Erythroblast (primary cell): ENCODE measurements around the gene LRRC59.
A peak's percentile ranks its signal among the peaks of the same experiment; 100 is the strongest.

ENCODE experiments used
- DNase-seq, 2 experiments: peaks; one replicate each; lab custom pipeline; 2025; lab: John Stamatoyannopoulos, UW
- GATA1 ChIP-seq: IDR thresholded peaks from 2 replicates; pipeline ENCODE4 v1.6.1; 2011; ENCODE audit warnings: low read depth, mild to moderate bottlenecking, control low read depth, low read length, moderate library complexity
- POLR2A ChIP-seq: IDR thresholded peaks from 2 replicates; pipeline ENCODE4 v1.6.1; 2011; ENCODE audit warnings: mild to moderate bottlenecking, low read length

LRRC59 gene

GRCh38 chr17:50381920-50382319, 15.4 kb downstream of the LRRC59 start:
- DNase-seq: peak in 1 of 2 experiments; percentile 16
- TF ChIP-seq GATA1: no peak
- TF ChIP-seq POLR2A: no peak

DNA sequence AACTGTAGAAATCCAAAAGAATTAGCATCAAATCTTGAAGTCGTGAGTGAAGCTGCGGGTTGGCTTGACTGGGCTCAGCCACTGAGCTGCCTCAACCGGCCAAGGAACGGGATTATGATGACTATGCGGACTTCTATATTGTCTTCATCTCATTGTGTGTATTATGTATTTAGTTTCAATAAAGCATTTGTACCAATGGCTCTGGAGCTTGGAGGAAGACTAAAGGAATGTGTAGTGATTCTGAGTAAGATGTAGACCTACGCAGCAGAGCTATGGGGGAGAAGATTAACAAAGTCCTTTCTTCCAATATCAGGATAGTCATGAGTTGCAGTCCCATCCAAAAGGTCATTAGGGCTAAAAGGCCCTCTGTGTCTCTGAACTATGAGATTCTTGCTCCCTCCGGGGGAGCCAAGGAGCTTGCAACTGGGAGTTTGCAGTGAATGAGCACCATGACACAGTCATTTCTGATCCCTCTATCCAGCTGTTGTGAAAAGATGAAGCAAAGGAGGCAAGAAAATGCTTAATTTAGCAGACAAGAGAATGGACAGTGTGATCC, 16.0 kb downstream of the LRRC59 start:
- no peak for DNase-seq
- TF ChIP-seq POLR2A (no peak), GATA1 (no peak)

- peak; percentile 36 for TF ChIP-seq POLR2A
- no peak for TF ChIP-seq GATA1
- DNase-seq: no peak
Measured at GRCh38 chr17:50380369-50381259, 16.7 kb downstream of the LRRC59 start.

GRCh38 chr17:50379351-50380132, 17.8 kb downstream of the LRRC59 start:
- no peak for TF ChIP-seq GATA1
- TF ChIP-seq POLR2A: no peak
- no peak for DNase-seq

DNA sequence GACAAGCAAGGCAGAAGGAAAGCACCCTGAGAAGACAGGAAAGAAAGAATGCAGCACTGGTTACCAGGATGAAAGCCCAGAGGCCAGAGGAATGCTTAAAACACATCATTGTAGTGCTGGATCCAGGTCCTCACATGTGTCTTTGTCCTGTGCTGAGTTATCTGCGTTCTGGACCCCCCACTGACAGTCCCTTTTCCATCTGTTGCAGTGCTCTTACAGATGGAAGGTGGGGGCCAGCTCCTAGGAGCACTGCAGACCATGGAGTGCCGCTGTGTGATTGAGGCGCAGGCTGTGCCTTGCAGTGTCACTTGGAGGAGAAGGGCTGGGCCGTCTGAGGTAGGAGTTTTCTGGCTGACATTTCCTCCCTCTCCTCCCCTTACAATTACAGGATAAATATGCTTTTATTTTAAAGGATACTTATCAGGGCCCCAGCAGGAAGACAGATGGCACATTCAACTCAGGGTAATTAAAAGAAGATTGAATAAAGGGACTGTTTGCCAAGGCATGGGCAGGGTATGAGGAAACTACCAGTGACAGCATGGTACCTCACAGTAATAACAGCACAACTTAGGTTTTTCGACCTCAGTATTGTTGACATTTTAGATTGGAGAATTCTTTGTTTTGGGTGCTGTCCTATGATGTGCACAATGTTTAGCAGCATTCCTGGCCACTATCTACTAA, 21.3 kb downstream of the LRRC59 start:
- no peak for TF ChIP-seq GATA1
- TF ChIP-seq POLR2A: no peak
- DNase-seq: no peak

- TF ChIP-seq POLR2A (no peak), GATA1 (no peak)
- DNase-seq: no peak
Measured at GRCh38 chr17:50373705-50374104, 23.6 kb downstream of the LRRC59 start.

- no peak for TF ChIP-seq GATA1
- TF ChIP-seq POLR2A: peak; percentile 96
- peak; percentile 94 to 95 for DNase-seq
Measured at GRCh38 chr17:50372758-50373556, 24.4 kb downstream of the LRRC59 start, which contains the start of the genes EME1 and MRPL27. Gene EME1, plus strand, starts transcription at chr17:50373229. Its CDS starts 1,980 bp downstream, at chr17:50375209. Gene MRPL27, minus strand, starts transcription at chr17:50373184. Its CDS starts 14 bp downstream, at chr17:50373170.

- peak in 1 of 2 experiments; percentile 65 for DNase-seq
- TF ChIP-seq POLR2A: no peak
- TF ChIP-seq GATA1: no peak
Measured at GRCh38 chr17:50372222-50372757, 25.0 kb downstream of the LRRC59 start.

DNA sequence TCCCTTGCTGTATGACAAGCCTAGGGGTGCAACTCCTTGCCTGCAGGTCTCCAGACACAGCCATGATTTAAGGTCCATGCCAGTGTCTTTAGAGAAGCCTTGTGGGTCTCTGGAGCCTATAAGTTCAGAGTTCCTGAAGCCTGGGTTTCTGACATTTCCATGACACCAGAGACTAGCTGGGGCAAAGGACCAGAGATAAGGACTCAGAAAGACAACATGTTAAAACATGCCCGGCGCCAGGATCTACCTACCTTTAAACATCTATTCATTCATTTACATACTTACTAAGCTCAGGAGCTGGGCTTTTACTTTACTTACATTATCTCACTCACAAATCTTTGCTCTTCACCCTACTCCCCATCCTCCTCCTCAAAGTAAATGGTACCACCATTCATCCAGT, 25.8 kb downstream of the LRRC59 start:
- TF ChIP-seq POLR2A: no peak
- TF ChIP-seq GATA1: no peak
- DNase-seq: peak in 1 of 2 experiments; percentile 30

DNA sequence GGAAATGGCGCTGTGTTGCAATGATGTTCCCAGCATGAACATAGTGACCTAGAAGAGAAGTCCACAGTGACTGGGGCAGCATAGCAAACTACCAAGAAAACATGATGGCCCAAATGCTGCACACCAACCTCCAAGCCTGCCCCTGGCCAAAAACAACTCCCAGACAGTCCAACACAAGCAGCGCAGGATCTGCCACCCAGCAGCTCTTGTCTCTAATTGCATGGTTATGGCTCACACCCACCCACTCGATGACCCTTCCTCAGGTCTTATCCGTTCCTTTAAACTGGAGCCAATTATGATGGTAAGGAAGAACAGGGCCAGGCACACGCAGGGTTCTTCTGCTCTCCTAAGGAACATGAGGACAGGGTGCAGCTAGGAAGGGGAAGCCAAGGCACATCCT, 27.3 kb downstream of the LRRC59 start:
- TF ChIP-seq POLR2A: no peak
- no peak for TF ChIP-seq GATA1
- no peak for DNase-seq

DNA sequence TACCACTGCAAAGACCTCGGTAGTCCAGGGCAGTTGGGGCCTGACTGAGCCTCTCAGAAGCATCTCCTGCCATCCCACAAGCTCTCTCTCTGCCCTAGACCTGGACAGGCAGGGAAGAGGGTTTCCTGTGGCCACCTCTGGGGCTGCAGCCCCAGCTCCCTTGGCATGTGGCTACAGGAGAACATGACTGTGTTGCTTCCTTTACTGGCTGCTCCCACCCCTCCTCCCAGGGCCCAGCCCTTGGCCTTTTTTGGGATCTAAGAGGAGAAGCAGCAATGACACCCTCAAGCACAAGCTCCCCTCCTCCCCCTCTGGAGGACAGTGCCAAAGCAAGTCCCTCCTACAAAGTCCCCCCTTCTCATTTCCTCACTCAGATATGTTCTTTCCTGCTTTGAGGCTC, 29.9 kb downstream of the LRRC59 start:
- no peak for DNase-seq
- TF ChIP-seq GATA1 (no peak), POLR2A (no peak)
